CD4-positive, alpha-beta memory T cell (primary cell): ENCODE measurements around the gene CTAG1B. TPM values are rescaled to one million over a fixed set of nuclear protein-coding genes. Genes with fewer than 3 reads are reported as not detected.
"Not testable (repeated sequence)": the region's sequence is repeated elsewhere in the genome, so short reads cannot be mapped to it uniquely, and the experiment has no call there.

Experiments used
- CTCF ChIA-PET: fragments of 350-600 bp; sonication (Branson Sonifier 250); formaldehyde crosslinking; loops from one replicate; lab custom pipeline; 2021; ENCODE audit warnings: inconsistent platforms; ENCODE audit not compliant: partially characterized antibody; lab: Charles Lee
- POLR2A ChIA-PET: fragments of 350-600 bp; sonication (Branson Sonifier 250); formaldehyde crosslinking; loops from one replicate; lab custom pipeline; 2021; ENCODE audit not compliant: partially characterized antibody; lab: Charles Lee
- DNase-seq, 5 donors: peaks; one replicate each; pipeline versions ENCODE4 v3.0.0 to v3.0.0-alpha.2; 2020 to 2022; ENCODE audit warnings: mixed read lengths in 1 of 5
- H3K27ac ChIP-seq: one replicate; pipeline ENCODE4 v1.7.0; 2013; ENCODE audit warnings: low read depth, low read length
- H3K27me3 ChIP-seq: 2 replicates; pipeline ENCODE4 v1.7.0; 2013; ENCODE audit warnings: mild to moderate bottlenecking, low read length, moderate library complexity; ENCODE audit not compliant: insufficient read depth
- H3K36me3 ChIP-seq: 2 replicates; pipeline ENCODE4 v1.7.0; 2013; ENCODE audit warnings: mild to moderate bottlenecking, low read length, moderate library complexity; ENCODE audit not compliant: insufficient read depth
- H3K4me1 ChIP-seq: 2 replicates; pipeline ENCODE4 v1.7.0; 2013; ENCODE audit warnings: mild to moderate bottlenecking, low read length, moderate library complexity; ENCODE audit not compliant: insufficient read depth
- H3K4me3 ChIP-seq, 2 donors: one replicate each; pipeline ENCODE4 v1.7.0; 2013; ENCODE audit warnings: low read length in 2 of 2, mild to moderate bottlenecking in 1 of 2
- H3K9me3 ChIP-seq, 2 donors: one replicate each; pipeline ENCODE4 v1.7.0; 2013; ENCODE audit warnings: low read length in 2 of 2, control low read depth in 1 of 2; ENCODE audit not compliant: control insufficient read depth in 1 of 2
- H3K27ac Mint-ChIP-seq, 7 donors: one replicate each; pipeline ENCODE4 v1.8.0; 2020 to 2021; ENCODE audit warnings: mixed read lengths in 7 of 7, mild to moderate bottlenecking in 6 of 7, inconsistent platforms in 3 of 7, moderate library complexity in 3 of 7
- H3K27me3 Mint-ChIP-seq, 2 donors: one replicate each; pipeline ENCODE4 v1.8.0; 2020 to 2021; ENCODE audit warnings: mixed read lengths in 2 of 2
- H3K36me3 Mint-ChIP-seq, 2 donors: one replicate each; pipeline ENCODE4 v1.8.0; 2020 to 2021; ENCODE audit warnings: mixed read lengths in 2 of 2, inconsistent platforms in 1 of 2, mild to moderate bottlenecking in 1 of 2
- H3K4me1 Mint-ChIP-seq, 4 donors: one replicate each; pipeline ENCODE4 v1.8.0; 2020 to 2021; ENCODE audit warnings: mixed read lengths in 4 of 4, mild to moderate bottlenecking in 1 of 4
- H3K4me3 Mint-ChIP-seq, 8 donors: one replicate each; pipeline ENCODE4 v1.8.0; 2020 to 2021; ENCODE audit warnings: mixed read lengths in 8 of 8, mild to moderate bottlenecking in 7 of 8, moderate library complexity in 6 of 8, inconsistent platforms in 3 of 8
- H3K9me3 Mint-ChIP-seq, 8 donors: one replicate each; pipeline ENCODE4 v1.8.0; 2020 to 2021; ENCODE audit warnings: mixed read lengths in 8 of 8, mild to moderate bottlenecking in 5 of 8, inconsistent platforms in 3 of 8, moderate library complexity in 1 of 8
- intact Hi-C: fragments of 100-400 bp; cut with micrococcal nuclease; formaldehyde crosslinking; loops from one replicate; pipeline ENCODE4 v1.15.1; 2023
- polyA plus RNA-seq, 2 donors: library from polyadenylated mRNA; unstranded; fragments of 300-500 nt; fragmentation: Illumina TruSeq; gene quantifications; one replicate each; pipeline ENCODE4 v1.2.3, GENCODE V29; 2021
- total RNA-seq, 2 experiments: library from RNA; stranded (reverse); gene quantifications; one replicate each; pipeline ENCODE4 v1.2.3, GENCODE V29; 2021

Gene CTAG1B
- not detected for total RNA-seq
- polyA plus RNA-seq: not detected

DNA sequence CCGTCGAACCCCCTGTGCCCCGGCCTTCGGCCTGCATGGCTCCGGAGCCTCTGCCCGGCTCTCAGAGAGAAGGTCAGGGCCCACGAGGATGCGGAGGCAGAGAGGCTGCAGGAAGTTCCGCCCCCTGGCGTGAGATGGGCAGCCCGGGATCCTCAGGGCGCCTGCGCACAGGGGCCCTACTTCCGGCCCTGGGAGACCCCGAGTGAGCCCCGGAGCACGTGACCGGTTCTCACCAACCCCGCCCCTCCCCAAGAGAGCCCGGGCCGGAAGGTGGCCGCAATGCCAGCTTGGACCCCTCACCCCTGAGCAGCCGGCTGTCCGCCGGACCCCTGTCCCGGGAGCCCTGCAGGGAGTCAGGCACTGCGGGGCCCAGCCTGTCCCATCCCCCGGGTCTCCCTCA lies at the start of gene CTAG1B:
Gene CTAG1B, minus strand, starts transcription at position 101 of the 400 bp plus-strand sequence. Its CDS starts 64 bp downstream, at position 37.
- H3K4me3 Mint-ChIP-seq, POLR2A ChIA-PET, H3K36me3 Mint-ChIP-seq, H3K36me3 ChIP-seq, CTCF ChIA-PET, H3K27me3 ChIP-seq, intact Hi-C loops, H3K4me3 ChIP-seq, DNase-seq, H3K9me3 ChIP-seq, H3K4me1 ChIP-seq, H3K4me1 Mint-ChIP-seq, H3K27ac ChIP-seq, H3K27ac Mint-ChIP-seq, H3K9me3 Mint-ChIP-seq, H3K27me3 Mint-ChIP-seq: not testable (repeated sequence)

- H3K4me3 Mint-ChIP-seq: peak overlapping the region in 2 of 8 donors; percentile 9 to 24
- Histone ChIP-seq H3K27ac (no peak overlapping the region), H3K4me3 (no peak overlapping the region), H3K36me3 (no peaks in the 10 kb centered on the region), H3K9me3 (no peaks in the 10 kb centered on the region), H3K4me1 (no peaks in the 10 kb centered on the region), H3K27me3 (no peaks in the 10 kb centered on the region)
- DNase-seq: no peak
- peaks cover 0 to 3% (median 1%) of the 10 kb centered on the region in 4 donors for H3K4me1 Mint-ChIP-seq
- POLR2A ChIA-PET: no interaction called here
- intact Hi-C loops: no loop called here
- no peak overlapping the region for H3K27ac Mint-ChIP-seq
- H3K36me3 Mint-ChIP-seq: no peaks in the 10 kb centered on the region
- H3K9me3 Mint-ChIP-seq: peaks cover 0 to 11% (median 5%) of the 10 kb centered on the region in 8 donors
- CTCF ChIA-PET: no interaction called here
- no peaks in the 10 kb centered on the region for H3K27me3 Mint-ChIP-seq
Observed at GRCh38 chrX:154661899-154662298, 42.8 kb upstream of the CTAG1B start.

- Mint-ChIP-seq H3K36me3 (no peaks in the 10 kb centered on the region), H3K9me3 (peaks cover 0 to 11% (median 3%) of the 10 kb centered on the region in 8 donors), H3K27me3 (no peaks in the 10 kb centered on the region), H3K4me3 (no peak overlapping the region), H3K27ac (no peak overlapping the region), H3K4me1 (peaks cover 0 to 3% (median 1%) of the 10 kb centered on the region in 4 donors)
- Histone ChIP-seq H3K27ac (no peak overlapping the region), H3K36me3 (no peaks in the 10 kb centered on the region), H3K4me3 (no peak overlapping the region), H3K4me1 (no peaks in the 10 kb centered on the region), H3K9me3 (no peaks in the 10 kb centered on the region), H3K27me3 (no peaks in the 10 kb centered on the region)
- DNase-seq: no peak
- ChIA-PET CTCF (no interaction called here), POLR2A (no interaction called here)
- intact Hi-C loops: no loop called here
Observed at GRCh38 chrX:154661170-154661569, 42.1 kb upstream of the CTAG1B start.

DNA sequence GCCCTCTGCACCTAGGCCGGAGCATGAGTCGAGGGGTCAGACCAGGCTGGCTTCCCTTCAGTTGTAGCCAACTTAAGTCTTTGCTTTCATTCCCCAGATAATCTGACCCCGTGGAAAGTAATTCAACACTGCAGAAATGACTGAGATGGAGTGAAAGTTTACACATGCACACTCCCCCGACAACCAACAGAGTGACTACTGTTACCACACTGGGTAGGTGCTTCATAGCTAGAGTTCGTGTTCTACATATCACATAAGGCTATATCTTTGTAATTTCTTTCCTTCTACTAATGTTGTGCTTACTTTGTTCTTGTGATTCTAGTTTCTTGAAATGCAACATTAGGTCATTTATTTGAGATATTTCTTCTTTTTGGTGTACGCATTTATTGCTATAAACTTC lies 41.5 kb upstream of the CTAG1B start:
- Histone ChIP-seq H3K27me3 (no peaks in the 10 kb centered on the region), H3K4me1 (no peaks in the 10 kb centered on the region), H3K36me3 (no peaks in the 10 kb centered on the region), H3K27ac (no peak overlapping the region), H3K9me3 (no peaks in the 10 kb centered on the region), H3K4me3 (no peak overlapping the region)
- Mint-ChIP-seq H3K36me3 (no peaks in the 10 kb centered on the region), H3K9me3 (peaks cover 0 to 7% (median 1%) of the 10 kb centered on the region in 8 donors), H3K27ac (no peak overlapping the region), H3K27me3 (no peaks in the 10 kb centered on the region), H3K4me3 (no peak overlapping the region), H3K4me1 (peaks cover 0 to 3% (median 1%) of the 10 kb centered on the region in 4 donors)
- POLR2A ChIA-PET: no interaction called here
- CTCF ChIA-PET: no interaction called here
- intact Hi-C loops: no loop called here
- DNase-seq: no peak

DNA sequence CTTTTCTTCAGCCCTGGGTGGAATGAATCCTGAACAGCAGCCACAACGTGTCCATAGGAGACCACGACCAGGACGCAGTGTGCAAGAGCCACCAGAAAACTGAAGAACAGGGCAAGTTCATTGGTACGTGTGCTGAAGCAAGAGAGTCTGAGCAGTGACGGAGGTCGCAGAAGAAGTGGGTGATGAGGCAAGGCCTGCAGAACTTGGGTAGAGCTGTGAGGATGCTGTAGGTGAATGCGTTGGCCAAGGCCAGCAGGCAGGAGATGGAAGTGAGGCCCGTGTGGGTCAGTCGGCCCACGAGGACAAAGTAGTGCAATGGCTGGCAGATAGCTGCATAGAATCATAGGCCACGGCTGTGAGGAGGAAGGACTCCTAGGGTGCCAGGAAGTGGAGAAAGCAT lies 39.9 kb upstream of the CTAG1B start:
- Histone ChIP-seq H3K4me1 (no peaks in the 10 kb centered on the region), H3K36me3 (no peaks in the 10 kb centered on the region), H3K4me3 (no peak overlapping the region), H3K27me3 (no peaks in the 10 kb centered on the region), H3K9me3 (no peaks in the 10 kb centered on the region), H3K27ac (no peak overlapping the region)
- no peak overlapping the region for H3K27ac Mint-ChIP-seq
- no peaks in the 10 kb centered on the region for H3K36me3 Mint-ChIP-seq
- intact Hi-C loops: no loop called here
- no peak overlapping the region for H3K4me3 Mint-ChIP-seq
- H3K4me1 Mint-ChIP-seq: peaks cover 0 to 3% (median 1%) of the 10 kb centered on the region in 4 donors
- H3K9me3 Mint-ChIP-seq: peaks cover 0 to 6% (median 0%) of the 10 kb centered on the region in 8 donors
- CTCF ChIA-PET: no interaction called here
- DNase-seq: no peak
- H3K27me3 Mint-ChIP-seq: no peaks in the 10 kb centered on the region
- POLR2A ChIA-PET: no interaction called here

DNA sequence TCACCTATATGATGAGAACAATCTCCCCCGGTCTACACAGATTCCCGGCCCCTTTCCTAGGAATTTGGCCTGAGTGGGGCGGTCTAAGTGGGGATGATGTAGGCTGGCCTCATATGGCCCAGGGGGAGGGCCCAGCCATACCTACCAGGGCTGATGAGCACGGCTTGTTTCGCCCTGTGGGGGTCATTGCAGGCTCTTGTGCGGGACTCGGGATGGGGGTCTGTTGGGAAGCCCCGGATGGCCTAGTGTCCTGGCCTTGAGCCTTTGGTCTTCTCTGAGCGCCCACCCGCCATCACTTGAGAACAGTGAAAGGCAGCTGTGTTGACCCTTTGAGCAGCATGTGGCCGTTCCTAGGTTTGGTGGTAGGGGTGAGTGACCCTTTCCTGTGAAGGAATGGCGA lies 39.1 kb upstream of the CTAG1B start:
- Mint-ChIP-seq H3K36me3 (no peaks in the 10 kb centered on the region), H3K4me1 (peaks cover 0 to 3% (median 1%) of the 10 kb centered on the region in 4 donors), H3K9me3 (peaks cover 0 to 6% (median 0%) of the 10 kb centered on the region in 8 donors), H3K4me3 (no peak overlapping the region), H3K27ac (no peak overlapping the region), H3K27me3 (no peaks in the 10 kb centered on the region)
- ChIA-PET CTCF (no interaction called here), POLR2A (no interaction called here)
- intact Hi-C loops: no loop called here
- H3K36me3 ChIP-seq: no peaks in the 10 kb centered on the region
- DNase-seq: no peak
- no peak overlapping the region for H3K4me3 ChIP-seq
- H3K27ac ChIP-seq: no peak overlapping the region
- no peaks in the 10 kb centered on the region for H3K27me3 ChIP-seq
- no peaks in the 10 kb centered on the region for H3K9me3 ChIP-seq
- H3K4me1 ChIP-seq: no peaks in the 10 kb centered on the region

- CTCF ChIA-PET: no interaction called here
- Histone ChIP-seq H3K4me1 (no peaks in the 10 kb centered on the region), H3K4me3 (no peak overlapping the region), H3K36me3 (no peaks in the 10 kb centered on the region), H3K27ac (no peak overlapping the region), H3K27me3 (no peaks in the 10 kb centered on the region), H3K9me3 (no peaks in the 10 kb centered on the region)
- no peaks in the 10 kb centered on the region for H3K27me3 Mint-ChIP-seq
- POLR2A ChIA-PET: no interaction called here
- H3K4me1 Mint-ChIP-seq: peaks cover 0 to 3% (median 1%) of the 10 kb centered on the region in 4 donors
- no peak overlapping the region for H3K4me3 Mint-ChIP-seq
- DNase-seq: no peak
- H3K36me3 Mint-ChIP-seq: no peaks in the 10 kb centered on the region
- H3K9me3 Mint-ChIP-seq: peaks cover 0 to 6% (median 0%) of the 10 kb centered on the region in 8 donors
- H3K27ac Mint-ChIP-seq: no peak overlapping the region
- intact Hi-C loops: no loop called here
Observed at GRCh38 chrX:154657226-154657805, 38.2 kb upstream of the CTAG1B start.
